ENCODE results near the gene SHC2.

SHC2 gene

DNA sequence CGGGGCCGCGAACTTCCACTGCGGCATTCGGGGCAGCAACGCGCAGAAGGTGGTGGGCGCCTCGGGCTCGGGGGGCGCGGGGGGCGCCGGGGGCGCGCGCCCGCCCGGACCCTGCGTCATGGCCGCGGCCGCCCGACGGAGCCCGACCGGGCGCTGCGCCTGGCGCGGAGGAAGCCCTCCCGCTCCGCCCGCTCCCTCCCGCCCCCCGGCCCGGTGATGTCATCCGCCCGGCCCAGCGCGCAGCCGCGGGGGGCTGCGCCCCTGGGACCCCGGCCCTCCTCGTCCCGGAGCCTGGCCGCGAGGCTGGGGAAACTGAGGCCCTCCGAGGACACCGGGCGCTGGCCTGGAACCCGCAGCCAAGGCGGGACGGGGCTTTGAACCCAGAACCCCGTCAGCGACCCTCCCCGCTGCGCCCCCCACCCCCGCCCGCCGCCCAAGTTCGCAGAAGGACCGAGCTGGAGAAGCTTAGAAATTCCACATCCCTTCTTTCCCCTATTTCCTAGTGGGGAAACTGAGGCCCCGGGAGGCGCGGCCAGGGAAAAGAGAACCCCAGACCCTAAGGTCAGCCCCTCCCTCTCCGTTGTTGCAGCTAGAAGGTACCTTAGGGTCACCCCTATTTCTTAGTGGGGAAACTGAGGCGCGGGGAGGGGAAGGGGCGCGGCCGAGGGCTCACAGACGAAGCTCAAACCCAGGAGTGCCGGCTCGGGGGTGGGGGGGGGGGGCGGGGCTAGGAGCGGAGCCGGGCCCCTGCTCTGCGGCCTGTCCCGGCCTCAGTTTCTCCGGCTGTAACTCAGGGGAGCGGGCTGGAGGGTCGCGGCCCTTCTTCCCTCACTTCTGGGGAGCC lies at the start of gene SHC2:
Gene SHC2 (minus strand): TSS at position 157 of the 844 bp plus-strand sequence. CDS start 37 bp downstream, at position 120.
- DNase-seq (ENCODE audit: low spot score): no peak

DNA sequence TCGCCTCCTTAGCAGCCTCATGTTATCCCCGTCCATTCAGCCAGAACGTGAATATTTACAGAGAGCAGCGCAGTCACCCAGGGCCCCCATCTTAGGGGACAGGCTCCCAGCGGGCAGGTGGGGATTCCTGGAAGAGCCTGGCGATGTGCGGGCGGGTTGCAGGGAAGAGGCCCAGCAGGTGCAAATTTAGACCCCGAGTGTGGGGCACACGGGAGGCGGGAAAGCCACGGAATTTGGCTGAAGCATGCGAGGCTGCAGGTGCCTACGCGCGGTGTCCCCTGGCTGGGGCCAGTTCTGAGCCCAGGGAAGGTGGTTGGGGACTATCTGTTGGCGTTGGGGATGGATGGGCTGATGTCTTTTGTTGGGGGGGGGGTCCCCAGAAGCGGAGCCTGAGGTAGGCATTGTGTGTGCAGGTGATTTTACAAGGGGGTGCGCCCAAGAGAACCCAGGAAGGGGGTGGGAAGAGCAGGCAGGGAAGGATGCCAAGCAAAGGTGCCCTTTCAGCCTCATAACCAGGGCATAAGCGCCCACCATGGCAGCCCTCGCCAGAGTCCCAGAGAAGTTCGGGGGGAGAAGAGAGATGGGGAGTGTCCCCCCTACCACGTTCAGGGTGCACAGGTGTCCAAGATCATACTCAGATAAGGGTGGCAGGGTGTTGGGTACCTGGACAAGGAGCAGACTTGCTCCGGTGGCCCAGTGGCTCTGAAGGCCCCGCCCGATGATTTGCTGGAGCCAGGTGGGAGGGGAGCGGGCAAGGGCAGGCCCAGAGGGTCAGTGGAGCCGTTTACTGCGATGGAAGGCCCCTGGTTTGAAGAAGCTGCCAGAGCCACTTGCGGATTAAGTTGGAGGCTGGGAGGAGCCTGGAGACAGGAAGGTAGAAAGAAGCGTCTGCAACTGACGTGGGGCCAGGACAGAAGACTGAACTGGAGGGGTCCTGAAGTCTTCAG lies 47.6 kb upstream of the SHC2 start:
- DNase-seq (ENCODE audit: low spot score): no peak

DNA sequence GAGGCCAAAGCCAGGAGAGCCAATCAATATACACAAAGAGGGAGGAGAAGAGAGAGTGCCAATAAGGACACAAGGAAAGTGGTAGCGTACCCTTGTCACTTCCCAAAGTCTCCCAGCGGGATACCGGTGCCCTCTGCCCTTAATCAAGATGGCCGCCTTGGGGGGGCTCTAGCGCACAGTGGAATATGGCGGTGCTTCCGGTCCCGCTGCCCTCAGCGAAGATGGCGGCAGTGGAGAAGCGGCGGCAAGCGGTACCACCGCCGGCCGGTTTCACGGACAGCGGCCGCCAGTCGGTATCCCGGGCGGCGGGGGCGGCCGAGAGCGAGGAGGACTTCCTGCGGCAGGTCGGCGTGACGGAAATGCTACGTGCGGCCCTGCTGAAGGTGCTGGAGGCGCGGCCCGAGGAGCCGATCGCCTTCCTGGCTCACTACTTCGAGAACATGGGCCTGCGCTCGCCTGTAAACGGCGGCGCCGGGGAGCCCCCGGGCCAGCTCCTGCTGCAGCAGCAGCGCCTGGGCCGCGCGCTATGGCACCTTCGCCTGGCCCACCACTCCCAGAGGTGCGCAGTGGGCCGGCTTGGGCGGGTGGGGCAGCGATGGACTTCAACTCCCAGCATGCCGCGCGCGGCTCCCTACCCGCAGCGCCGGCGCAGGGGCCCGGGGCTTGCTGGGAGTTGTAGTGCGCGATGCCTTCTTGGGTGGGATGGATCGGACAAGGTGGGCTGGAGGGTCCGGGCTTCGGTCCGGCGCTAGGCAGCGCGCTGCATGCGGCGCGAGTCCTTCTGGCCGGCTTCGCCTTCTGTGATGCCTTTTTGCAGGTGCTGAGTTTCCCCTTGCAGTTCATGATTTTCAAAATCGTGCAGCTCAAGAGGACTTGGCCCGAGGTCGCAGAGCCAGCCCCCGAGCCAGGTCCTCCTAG lies 46.7 kb upstream of the SHC2 start, which contains the start of gene TPGS1:
Gene TPGS1 (plus strand): TSS at position 212 of the 918 bp plus-strand sequence. CDS start 10 bp downstream, at position 222.
- DNase-seq (ENCODE audit: low spot score): peak; percentile 70

GRCh38 chr19:506404-507285 lies 45.8 kb upstream of the SHC2 start:
- peak; percentile 97 for DNase-seq (ENCODE audit: low spot score)

- DNase-seq (ENCODE audit: low spot score): no peak
Measured at GRCh38 chr19:504616-505015, 43.8 kb upstream of the SHC2 start.

DNA sequence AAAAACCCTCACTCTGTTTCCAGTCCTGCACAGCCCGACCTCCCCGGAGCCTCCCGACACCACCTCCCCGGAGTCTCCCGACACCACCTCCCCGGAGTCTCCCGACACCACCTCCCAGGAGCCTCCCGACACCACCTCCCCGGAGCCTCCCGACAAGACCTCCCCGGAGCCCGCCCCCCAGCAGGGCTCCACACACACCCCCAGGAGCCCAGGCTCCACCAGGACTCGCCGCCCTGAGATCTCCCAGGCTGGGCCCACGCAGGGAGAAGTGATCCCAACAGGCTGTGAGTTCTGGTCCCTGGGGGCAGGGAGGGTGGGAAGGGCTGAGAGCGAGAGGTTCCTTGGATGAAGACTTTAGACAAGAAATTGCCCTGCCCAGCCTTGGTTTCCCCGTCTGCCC lies 40.8 kb upstream of the SHC2 start:
- no peak for DNase-seq (ENCODE audit: low spot score)

DNA sequence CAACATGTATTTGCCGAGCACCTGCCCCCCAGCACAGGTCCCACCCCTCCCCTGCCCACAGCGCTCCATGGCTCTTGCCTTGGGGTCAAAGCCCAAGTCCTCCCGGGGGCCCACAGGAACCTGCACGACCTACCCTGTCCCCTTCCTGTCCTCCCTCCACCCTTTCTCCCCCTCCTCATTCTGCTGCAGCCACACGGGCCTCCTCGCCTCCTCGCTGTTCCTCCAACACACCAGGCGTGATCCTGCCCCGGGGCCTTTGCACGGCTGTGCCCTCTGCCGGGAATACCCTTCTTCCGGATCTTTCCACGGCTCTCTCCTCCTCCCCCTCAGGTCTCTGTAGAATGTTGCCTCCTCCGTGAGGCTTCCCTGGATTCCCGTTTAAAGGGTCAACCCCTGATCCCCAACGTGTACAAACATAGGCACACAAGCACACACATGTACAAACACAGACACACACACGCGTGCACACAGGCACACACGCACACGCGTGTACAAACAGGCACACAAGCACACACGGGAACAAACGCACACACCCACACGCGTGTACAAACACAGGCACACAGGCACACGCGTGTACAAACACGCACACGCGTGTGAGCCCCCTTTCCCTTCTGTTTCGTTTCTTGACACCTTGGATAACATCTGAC lies 38.3 kb upstream of the SHC2 start:
- DNase-seq (ENCODE audit: low spot score): no peak

DNA sequence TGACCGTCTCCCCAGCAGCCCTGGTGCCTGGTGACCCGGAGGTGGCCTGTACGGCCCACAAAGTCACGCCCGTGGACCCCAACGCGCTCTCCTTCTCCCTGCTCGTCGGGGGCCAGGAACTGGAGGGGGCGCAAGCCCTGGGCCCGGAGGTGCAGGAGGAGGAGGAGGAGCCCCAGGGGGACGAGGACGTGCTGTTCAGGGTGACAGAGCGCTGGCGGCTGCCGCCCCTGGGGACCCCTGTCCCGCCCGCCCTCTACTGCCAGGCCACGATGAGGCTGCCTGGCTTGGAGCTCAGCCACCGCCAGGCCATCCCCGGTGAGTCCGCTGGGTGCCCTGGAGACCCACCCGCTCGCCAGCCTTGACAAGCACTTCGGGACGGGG lies 37.7 kb upstream of the SHC2 start:
- no peak for DNase-seq (ENCODE audit: low spot score)

GRCh38 chr19:497869-498510 lies 37.2 kb upstream of the SHC2 start:
- DNase-seq (ENCODE audit: low spot score): no peak

GRCh38 chr19:497491-497868 lies 36.6 kb upstream of the SHC2 start:
- DNase-seq (ENCODE audit: low spot score): no peak

GRCh38 chr19:496986-497385 lies 36.2 kb upstream of the SHC2 start:
- DNase-seq (ENCODE audit: low spot score): no peak

DNA sequence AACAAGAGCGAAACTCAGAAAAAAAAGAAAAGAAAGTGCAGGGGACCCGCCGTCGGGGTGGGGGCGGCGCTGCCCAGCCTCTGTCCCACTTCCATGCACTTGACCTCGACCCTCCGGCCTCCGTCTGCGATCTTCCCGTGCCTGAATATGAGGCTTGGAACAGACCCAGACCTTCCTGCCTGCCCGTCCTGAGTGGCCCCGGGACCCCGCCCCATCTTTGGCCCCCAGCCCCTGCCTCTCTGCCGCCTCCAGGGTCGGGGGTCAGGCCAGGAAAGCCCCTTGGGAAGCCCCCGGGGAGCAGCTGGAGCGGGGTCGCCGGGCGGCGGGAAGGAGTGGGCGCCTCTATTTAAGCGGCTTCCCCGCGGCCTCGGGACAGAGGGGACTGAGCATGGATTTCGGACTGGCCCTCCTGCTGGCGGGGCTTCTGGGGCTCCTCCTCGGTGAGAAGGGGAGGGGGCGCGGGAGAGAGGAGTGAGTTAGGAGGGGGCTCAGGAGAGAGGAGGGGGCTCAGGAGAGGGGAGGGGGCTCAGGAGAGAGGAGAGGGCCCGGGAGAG lies 35.4 kb upstream of the SHC2 start, which contains the start of gene MADCAM1:
Gene MADCAM1 (plus strand): TSS at position 375 of the 554 bp plus-strand sequence. CDS start 14 bp downstream, at position 389.
- no peak for DNase-seq (ENCODE audit: low spot score)

- peak; percentile 30 for DNase-seq (ENCODE audit: low spot score)
Measured at GRCh38 chr19:495402-496111, 34.7 kb upstream of the SHC2 start.

DNA sequence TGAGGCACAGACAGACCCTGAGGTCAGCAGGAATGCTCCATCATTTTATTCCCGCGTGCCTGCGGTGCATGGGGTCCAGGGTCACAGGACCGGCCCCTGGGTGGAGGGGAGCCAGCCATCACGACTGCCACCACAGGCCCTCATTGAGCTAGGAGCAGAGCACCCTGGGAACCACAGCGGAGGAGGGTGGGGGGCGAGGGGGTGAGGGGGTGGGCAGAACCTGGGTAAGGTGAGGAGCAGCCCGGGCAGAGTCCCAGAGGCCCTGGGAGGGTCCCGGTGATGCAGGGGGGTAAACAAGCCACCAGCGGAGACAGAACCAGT lies 34.2 kb upstream of the SHC2 start:
- no peak for DNase-seq (ENCODE audit: low spot score)

GRCh38 chr19:494171-495080 lies 33.6 kb upstream of the SHC2 start:
- no peak for DNase-seq (ENCODE audit: low spot score)

- DNase-seq (ENCODE audit: low spot score): no peak
Measured at GRCh38 chr19:493391-494170, 32.7 kb upstream of the SHC2 start.

DNA sequence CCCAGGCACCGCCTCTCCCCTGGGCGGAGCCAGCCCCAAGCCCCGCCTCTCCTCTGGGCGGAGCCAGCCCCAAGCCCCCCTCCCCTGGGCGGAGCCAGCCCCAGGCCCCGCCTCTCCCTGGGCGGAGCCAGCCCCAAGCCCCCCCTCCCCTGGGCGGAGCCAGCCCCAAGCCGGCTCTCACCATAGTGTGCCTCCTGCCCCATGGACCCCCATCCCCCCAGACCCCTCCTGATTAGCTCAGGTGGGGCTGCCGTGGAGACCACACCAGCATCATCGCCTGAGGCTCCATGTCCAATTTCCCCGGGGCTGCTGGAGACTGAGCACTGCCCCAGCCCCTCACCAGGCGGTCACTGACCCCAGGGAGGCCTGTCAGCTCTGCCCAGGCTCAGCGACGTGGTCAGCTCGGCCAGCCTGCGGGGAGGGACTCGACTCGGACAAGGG lies 31.3 kb upstream of the SHC2 start:
- no peak for DNase-seq (ENCODE audit: low spot score)
